LNCAP (cell line): ENCODE measurements around the gene CMTM7.

Experiments used
- TF ChIP-seq, protein P1 (sequence below): fragments of 450-650 bp; IDR thresholded peaks from 2 replicates; pipeline ENCODE4 v1.5.1; 2017; ENCODE audit warnings: mild to moderate bottlenecking

Gene CMTM7

DNA sequence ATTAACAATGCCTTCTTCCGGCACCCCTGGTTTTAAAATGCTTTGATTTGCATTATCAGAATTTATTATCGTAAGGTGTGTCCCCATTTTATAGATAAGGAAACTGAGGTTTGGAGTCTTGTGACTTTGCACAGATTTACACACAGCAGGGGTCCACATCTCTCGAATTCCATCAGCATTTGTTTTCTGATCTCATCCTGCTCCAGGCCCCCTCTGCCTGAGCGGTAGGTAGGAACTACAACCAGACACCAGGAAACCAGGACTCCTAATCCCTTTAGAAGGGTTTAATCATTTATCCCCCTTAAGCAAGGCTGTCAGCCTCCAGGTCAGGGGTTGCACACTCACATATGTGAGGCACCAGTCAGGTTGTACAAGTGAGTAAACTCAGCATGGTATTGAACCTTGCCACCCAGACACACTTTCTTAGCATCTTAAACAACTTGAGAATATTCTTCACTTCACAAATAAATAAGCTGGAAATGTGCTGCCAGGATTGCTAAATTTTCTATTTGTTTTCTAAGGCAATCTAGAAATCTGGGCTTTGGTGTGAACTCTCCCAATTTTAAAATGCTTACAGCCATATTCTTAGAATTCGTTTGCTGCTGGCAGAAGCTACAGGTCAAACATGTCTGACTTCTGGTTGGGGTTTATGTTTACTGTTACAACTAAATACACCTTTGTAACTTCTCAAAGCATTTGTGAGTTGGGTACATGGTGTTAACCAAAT, 31.7 kb upstream of the CMTM7 start:
- TF ChIP-seq, protein P1, sequence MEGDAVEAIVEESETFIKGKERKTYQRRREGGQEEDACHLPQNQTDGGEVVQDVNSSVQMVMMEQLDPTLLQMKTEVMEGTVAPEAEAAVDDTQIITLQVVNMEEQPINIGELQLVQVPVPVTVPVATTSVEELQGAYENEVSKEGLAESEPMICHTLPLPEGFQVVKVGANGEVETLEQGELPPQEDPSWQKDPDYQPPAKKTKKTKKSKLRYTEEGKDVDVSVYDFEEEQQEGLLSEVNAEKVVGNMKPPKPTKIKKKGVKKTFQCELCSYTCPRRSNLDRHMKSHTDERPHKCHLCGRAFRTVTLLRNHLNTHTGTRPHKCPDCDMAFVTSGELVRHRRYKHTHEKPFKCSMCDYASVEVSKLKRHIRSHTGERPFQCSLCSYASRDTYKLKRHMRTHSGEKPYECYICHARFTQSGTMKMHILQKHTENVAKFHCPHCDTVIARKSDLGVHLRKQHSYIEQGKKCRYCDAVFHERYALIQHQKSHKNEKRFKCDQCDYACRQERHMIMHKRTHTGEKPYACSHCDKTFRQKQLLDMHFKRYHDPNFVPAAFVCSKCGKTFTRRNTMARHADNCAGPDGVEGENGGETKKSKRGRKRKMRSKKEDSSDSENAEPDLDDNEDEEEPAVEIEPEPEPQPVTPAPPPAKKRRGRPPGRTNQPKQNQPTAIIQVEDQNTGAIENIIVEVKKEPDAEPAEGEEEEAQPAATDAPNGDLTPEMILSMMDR = no peak

DNA sequence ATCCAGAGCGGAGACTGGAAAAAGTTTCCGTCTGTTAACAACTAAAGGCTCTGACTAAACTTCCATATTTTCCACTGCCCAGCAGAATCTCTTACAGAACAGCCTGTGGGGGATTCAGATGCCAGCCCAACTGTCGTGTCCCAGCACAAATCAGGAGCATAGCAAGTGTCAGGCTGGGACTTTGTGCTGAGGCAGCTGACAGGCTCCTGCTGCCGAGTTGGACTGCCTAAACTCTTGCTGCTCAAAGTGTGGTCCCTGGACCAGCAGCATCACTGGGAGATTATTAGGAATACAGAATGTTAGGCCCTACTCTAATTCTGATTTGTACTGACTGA, 31.2 kb upstream of the CMTM7 start:
- TF ChIP-seq, protein P1 = no peak

DNA sequence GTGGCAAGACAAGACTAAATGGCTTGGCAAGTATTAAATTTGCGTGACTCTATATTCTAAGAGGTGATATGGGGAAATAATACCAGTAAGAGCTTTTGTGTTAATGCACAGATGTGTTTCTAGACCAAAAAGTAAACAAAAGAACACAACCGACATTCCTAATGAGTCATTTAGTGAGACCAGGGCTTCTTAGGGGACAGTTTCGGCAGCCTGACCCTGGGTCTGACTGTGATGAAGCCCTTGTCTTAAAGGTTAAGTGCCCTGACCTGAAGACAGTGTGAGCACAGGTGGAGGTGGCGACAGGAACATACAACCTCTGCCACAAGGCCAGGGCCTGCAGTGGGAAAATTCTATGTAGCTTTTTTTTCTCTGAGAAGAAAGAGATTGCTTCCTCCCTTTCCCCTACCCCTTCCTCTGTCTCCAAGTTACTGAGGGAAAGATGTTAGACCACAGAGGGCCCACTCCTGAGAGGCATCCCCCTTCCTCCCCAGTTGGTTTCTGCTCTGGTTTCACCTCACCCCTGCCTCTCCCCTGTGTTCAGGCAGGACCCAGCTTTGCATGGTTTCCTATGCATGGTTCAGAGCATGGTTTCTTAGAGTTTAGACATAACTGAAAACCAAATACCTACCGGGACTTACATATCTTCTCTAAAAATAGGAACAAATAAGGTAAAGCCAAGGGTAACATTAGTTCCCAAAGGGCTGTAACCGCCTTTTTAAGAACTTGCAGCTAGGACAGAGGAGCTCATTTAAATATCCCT, 24.8 kb upstream of the CMTM7 start:
- TF ChIP-seq, protein P1 = no peak

DNA sequence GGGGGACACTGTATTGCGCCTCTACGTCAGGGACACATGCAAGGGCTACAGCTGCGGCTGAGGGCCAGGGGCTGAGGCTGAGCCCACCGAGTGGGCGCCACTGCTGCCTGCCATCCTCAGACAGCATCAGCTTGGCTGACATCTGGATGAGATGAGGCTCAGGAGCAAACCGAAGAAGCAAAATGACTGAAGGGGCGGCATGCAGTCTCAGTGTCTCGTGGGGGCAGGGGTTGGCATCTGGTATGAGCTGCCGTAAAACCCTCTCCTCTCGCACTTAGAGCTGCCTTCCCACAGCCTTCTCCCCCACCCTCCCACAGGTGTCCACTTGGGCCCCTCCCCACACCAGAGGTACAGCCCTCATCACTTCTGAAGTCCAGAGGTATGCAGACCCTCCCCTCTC, 24.2 kb upstream of the CMTM7 start:
- TF ChIP-seq, protein P1 = no peak

DNA sequence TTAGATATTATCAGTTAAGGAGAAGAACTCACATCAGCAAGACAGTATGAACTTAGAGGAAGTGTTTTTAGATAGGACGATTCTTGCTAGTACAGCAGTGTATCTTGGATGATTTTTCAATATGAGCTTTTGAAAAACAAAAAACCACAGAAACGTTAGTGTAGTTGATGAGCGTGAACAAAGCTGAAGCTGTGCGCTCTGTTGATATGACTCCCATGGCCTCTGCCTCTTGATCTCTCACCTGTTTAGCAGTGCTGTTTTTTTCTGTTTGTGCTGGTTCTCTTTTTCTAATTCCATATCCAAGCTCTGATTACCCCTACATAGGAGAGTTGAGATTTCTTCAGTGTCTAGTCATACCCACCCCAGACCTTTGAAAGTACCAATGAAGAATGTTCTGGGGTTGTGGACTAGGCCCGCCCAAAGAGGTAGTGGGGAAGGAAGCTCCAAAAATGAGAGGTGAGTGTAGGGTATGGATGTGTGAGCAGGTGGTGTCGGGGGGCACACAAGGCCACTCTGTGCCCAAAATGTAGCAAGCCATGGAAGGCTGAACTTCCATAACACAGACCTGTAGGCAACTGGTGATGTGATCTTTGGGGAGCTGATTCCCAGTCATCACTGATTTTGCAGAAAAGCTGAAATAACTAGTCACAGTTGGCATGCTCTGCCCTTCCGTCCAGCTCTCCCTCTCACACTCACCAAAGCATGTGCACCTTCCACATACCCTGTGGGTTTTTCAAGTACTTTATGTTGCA, 20.0 kb upstream of the CMTM7 start:
- TF ChIP-seq, protein P1 = no peak

DNA sequence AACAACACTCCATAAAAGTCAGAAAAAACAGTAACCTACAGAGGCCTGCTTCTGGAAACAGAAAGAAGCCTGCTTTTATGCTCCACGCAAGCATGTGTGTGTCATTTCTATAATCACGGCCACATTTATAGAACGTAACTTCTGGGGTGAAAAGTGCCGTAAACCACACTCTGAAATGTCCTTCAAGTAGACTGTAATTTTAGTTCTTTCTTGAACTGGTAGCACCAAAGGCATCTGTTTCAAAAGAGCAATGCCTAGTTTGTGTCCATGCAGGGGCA, 19.5 kb upstream of the CMTM7 start:
- TF ChIP-seq, protein P1 = no peak

DNA sequence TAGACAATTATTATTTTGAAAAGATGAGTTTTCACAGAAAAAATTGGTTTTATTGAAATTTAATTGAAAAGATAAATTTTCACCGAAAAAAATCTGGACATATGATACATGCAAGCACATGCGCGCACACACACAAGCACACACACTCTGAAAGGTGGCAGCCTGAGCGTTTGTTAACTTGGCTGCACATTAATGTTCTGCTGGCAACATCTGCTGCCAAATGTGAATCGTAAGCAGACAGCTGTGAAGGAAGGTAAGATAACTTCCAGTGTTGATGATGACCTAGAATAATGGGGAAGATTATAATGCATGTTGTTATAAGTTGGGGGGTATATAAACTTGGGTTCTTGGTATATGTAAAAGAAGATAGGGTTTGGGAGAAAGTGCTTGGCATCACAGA, 18.4 kb upstream of the CMTM7 start:
- TF ChIP-seq, protein P1 = no peak
